Measurements from ENCODE around the gene ZMYND19. TPM values are rescaled to one million over a fixed set of nuclear protein-coding genes. Genes with fewer than 3 reads are reported as not detected.
"Not testable (repeated sequence)": the region's sequence is repeated elsewhere in the genome, so short reads cannot be mapped to it uniquely, and the experiment has no call there.

ZMYND19 gene
- polyA plus RNA-seq, 1 donor: 19.5 TPM

DNA sequence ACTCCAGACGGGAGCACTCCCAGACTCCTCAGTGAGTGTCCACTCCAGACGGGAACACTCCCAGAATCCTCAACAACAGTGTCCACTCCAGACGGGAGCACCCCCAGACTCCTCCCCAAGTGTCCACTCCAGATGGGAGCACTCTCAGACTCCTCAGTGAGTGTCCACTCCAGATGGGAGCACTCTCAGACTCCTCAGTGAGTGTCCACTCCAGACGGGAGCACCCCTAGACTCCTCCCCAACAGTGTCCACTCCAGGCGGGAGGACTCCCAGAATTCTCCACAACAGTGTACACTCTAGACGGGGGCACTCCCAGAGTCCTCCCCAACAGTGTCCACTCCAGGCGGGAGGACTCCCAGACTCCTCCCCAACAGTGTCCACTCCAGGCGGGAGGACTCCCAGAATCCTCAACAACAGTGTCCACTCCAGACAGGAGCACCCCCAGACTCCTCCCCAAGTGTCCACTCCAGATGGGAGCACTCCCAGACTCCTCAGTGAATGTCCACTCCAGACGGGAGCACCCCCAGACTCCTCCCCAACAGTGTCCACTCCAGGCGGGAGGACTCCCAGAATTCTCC lies 57.3 kb downstream of the ZMYND19 start:
- DNase-seq: not testable (repeated sequence)

Other genes with a start within 250 kb of the ZMYND19 start
- gene EXD3, start 167.3 kb downstream of the ZMYND19 start, polyA plus RNA-seq (ENCODE audit: insufficient read length): 14.1 TPM
- gene NOXA1, start 167.1 kb downstream of the ZMYND19 start, polyA plus RNA-seq (ENCODE audit: insufficient read length): 6.7 TPM
- gene ENTPD8, start 149.2 kb downstream of the ZMYND19 start, polyA plus RNA-seq (ENCODE audit: insufficient read length): 0.33 TPM
- gene NSMF, start 131.2 kb downstream of the ZMYND19 start, polyA plus RNA-seq (ENCODE audit: insufficient read length): 49.2 TPM
- 3.7 TPM for gene PNPLA7, start 40.1 kb downstream of the ZMYND19 start, polyA plus RNA-seq (ENCODE audit: insufficient read length)
- 11.7 TPM for gene MRPL41, start 38.6 kb downstream of the ZMYND19 start, polyA plus RNA-seq (ENCODE audit: insufficient read length)
- gene DPH7, start 11.6 kb downstream of the ZMYND19 start, polyA plus RNA-seq (ENCODE audit: insufficient read length): 55.2 TPM
- 29.8 TPM for gene ARRDC1, start 15.2 kb upstream of the ZMYND19 start, polyA plus RNA-seq (ENCODE audit: insufficient read length)
- gene EHMT1, start 28.5 kb upstream of the ZMYND19 start, polyA plus RNA-seq (ENCODE audit: insufficient read length): 78.7 TPM